Mesothelial cell of epicardium (in vitro differentiated cells): ENCODE results near the gene MTMR4. TPM values are rescaled to one million over a fixed set of nuclear protein-coding genes. Genes with fewer than 3 reads are reported as not detected.

ENCODE experiments used
- DNase-seq, 2 experiments: peaks; one replicate each; pipeline ENCODE4 v3.0.0; 2021; ENCODE audit warnings: low spot score in 2 of 2; ENCODE audit not compliant: unreplicated experiment in 2 of 2
- H3K27ac Mint-ChIP-seq: 2 replicates; pipeline ENCODE4 v1.8.0; 2021; ENCODE audit warnings: mixed read lengths
- H3K27me3 Mint-ChIP-seq: 2 replicates; pipeline ENCODE4 v1.8.0; 2021; ENCODE audit warnings: low read depth, mixed read lengths
- H3K36me3 Mint-ChIP-seq: 2 replicates; pipeline ENCODE4 v1.8.0; 2021; ENCODE audit warnings: mixed read lengths
- H3K4me1 Mint-ChIP-seq: 2 replicates; pipeline ENCODE4 v1.8.0; 2021; ENCODE audit warnings: mixed read lengths
- H3K4me3 Mint-ChIP-seq: 2 replicates; pipeline ENCODE4 v1.8.0; 2021; ENCODE audit warnings: mild to moderate bottlenecking, moderate library complexity, mixed read lengths
- H3K9me3 Mint-ChIP-seq: 2 replicates; pipeline ENCODE4 v1.8.0; 2021; ENCODE audit warnings: mixed read lengths
- CTCF ChIP-seq: fragments of 200-600 bp; sonication (generic); IDR thresholded peaks from one replicate; pipeline ENCODE4 v1.5.0; 2021; ENCODE audit warnings: antibody characterized with exemption; ENCODE audit not compliant: unreplicated experiment
- total RNA-seq: library from RNA; stranded (reverse); gene quantifications from 3 replicates; pipeline ENCODE4 v1.2.1, GENCODE V29; 2021

Gene MTMR4
- total RNA-seq, 1 donor from 2014 or later: 73.1 TPM

GRCh38 chr17:58521680-58522079, 7.2 kb upstream of the MTMR4 start:
- no peak overlapping the region for H3K27ac Mint-ChIP-seq
- DNase-seq: no peak

GRCh38 chr17:58520843-58521430, 6.5 kb upstream of the MTMR4 start:
- no peaks in the 10 kb centered on the region for H3K9me3 Mint-ChIP-seq
- H3K27me3 Mint-ChIP-seq: peaks cover 4% of the 10 kb centered on the region
- peak; percentile 77 for TF ChIP-seq CTCF
- peaks cover 29% of the 10 kb centered on the region for H3K4me1 Mint-ChIP-seq
- H3K36me3 Mint-ChIP-seq: no peaks in the 10 kb centered on the region
- H3K27ac Mint-ChIP-seq: no peak overlapping the region
- DNase-seq: no peak
- no peak overlapping the region for H3K4me3 Mint-ChIP-seq

More at GRCh38 chr17:58521680-58522079, 7.2 kb upstream of the MTMR4 start:
- H3K4me3 Mint-ChIP-seq: no peak overlapping the region
- peaks cover 4% of the 10 kb centered on the region for H3K27me3 Mint-ChIP-seq
- peaks cover 22% of the 10 kb centered on the region for H3K4me1 Mint-ChIP-seq
- H3K9me3 Mint-ChIP-seq: no peaks in the 10 kb centered on the region
- TF ChIP-seq CTCF: no peak
- H3K36me3 Mint-ChIP-seq: no peaks in the 10 kb centered on the region

GRCh38 chr17:58517928-58518609, 3.6 kb upstream of the MTMR4 start:
- Mint-ChIP-seq H3K27me3 (peaks cover 4% of the 10 kb centered on the region), H3K4me3 (peak overlapping the region; percentile 92), H3K36me3 (no peaks in the 10 kb centered on the region), H3K27ac (peak overlapping the region; percentile 100), H3K4me1 (peaks cover 33% of the 10 kb centered on the region), H3K9me3 (no peaks in the 10 kb centered on the region)
- DNase-seq: peak; percentile 97 to 98
- no peak for TF ChIP-seq CTCF

GRCh38 chr17:58517378-58517927, 3.0 kb upstream of the MTMR4 start:
- no peak for TF ChIP-seq CTCF
- Mint-ChIP-seq H3K4me3 (peak overlapping the region; percentile 92), H3K4me1 (peaks cover 37% of the 10 kb centered on the region), H3K36me3 (no peaks in the 10 kb centered on the region), H3K27me3 (peaks cover 4% of the 10 kb centered on the region), H3K27ac (peak overlapping the region; percentile 100), H3K9me3 (no peaks in the 10 kb centered on the region)
- no peak for DNase-seq

GRCh38 chr17:58516644-58517377, 2.4 kb upstream of the MTMR4 start:
- Mint-ChIP-seq H3K9me3 (no peaks in the 10 kb centered on the region), H3K27me3 (peaks cover 4% of the 10 kb centered on the region), H3K36me3 (no peaks in the 10 kb centered on the region), H3K4me1 (peaks cover 37% of the 10 kb centered on the region), H3K27ac (peak overlapping the region; percentile 100), H3K4me3 (peak overlapping the region; percentile 92)
- no peak for DNase-seq
- no peak for TF ChIP-seq CTCF
